SKM-1 treated with dmso at 0.1 percent for 144 hours (cell line): Measurements from ENCODE around the gene SSX2IP.
"Not testable (repeated sequence)": the region's sequence is repeated elsewhere in the genome, so short reads cannot be mapped to it uniquely, and the experiment has no call there.

Source experiments
- DNase-seq: peaks from one replicate; lab custom pipeline; 2025; ENCODE audit not compliant: unreplicated experiment; lab: John Stamatoyannopoulos, UW

Gene SSX2IP

DNA sequence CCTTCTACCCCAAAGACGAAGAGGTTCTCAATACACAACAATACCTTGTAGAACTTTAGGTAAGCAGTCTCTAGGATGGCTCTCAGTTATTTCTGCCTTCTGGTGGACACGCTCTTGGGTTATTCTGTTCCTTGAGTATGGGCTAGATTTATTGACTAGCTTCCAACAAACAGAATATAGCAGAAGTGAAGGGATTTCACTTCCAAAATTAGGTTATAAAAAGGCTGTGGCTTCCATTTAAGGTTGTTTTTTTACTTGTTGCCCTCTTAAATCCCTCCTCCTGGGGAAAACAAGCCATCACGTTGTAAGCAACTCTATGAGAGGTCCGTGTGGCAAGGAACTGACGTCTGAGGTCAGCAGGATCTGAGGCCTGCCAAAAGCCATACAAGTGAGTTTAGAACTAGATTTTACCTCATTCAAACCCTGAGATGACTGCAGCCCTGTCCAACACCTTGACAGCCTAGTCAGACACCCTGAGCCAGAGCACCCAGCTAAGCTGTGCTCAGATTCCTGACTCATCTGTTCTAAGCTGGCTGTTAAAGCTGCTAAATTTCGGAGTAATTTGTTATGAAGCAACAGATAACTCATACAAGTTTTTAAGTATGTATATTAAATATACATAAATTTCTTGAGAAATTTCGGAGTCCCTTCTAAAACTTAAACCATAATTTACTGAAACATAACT is 12.7 kb downstream of the SSX2IP start:
- DNase-seq = no peak

DNA sequence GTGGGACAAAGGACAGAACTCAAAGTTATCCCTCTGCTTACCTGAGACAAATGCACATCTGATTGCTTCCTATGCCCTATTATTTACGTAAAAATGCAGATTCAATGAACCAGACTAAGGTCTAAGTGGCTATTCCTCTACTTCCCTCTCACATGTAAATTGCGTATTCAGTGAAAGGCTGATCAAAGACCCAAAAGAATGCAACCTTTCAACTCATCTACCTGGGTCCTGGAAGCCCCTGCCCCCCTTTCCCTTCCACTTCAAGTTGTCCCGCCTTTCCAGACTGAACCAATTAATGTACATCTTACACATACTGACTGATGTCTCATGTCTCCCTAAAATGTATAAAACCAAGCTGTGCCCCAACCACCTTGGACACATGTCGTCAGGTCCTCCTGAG is 14.6 kb downstream of the SSX2IP start:
- DNase-seq = no peak

DNA sequence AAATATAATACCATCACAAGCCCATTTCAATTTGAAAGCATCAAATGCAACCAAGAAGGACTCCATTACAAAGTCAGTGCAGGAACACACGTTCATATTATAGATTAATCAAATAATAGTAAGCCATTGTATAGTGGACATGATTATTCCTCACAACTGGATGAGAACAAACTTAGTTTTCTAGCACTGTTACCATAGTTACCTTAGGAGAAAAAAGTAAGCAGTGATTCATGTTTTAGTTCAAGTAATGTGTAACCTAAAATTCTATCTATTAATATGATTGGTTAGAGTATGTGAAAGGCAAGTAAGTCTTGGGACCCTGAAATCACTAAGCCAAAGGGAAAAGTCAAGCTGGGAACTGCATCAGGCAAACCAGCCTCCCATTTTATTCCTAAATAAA is 15.2 kb downstream of the SSX2IP start:
- DNase-seq = no peak

DNA sequence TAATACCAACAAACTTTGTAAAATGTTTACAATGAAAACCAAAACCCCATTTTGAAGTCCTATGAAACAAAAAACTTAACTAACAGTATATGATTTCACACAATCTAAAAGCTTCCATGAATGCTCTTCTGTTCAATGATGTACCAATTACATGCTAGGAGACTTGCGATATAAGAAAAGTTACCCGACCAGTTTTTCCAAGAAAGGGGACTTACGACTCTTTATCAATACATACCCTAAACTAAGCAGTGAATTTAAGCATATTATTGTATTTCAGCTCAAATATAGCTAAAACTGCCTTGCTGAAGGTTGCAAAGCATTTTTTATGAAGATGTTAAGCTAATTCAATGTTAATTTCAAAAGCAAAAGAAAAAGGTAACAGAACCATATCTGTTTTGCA is 15.6 kb downstream of the SSX2IP start:
- no peak for DNase-seq

DNA sequence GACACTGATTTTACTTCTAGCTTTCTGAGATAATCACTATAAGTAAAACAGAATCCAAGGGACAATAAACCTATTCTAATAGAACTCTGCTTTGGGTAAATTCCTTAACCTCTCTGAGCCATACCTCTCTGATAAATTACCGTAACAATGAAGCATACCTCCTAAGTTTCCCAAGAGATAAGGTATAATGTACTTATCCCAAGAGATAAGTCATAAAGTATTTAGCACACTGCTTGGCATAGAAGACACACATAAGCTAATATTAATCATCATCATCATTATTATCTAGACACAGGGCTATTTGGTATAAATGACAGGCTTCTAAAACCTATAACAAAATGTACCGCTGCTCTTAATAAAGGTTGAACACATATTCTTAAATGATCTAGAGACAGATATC is 16.2 kb downstream of the SSX2IP start:
- DNase-seq = no peak

DNA sequence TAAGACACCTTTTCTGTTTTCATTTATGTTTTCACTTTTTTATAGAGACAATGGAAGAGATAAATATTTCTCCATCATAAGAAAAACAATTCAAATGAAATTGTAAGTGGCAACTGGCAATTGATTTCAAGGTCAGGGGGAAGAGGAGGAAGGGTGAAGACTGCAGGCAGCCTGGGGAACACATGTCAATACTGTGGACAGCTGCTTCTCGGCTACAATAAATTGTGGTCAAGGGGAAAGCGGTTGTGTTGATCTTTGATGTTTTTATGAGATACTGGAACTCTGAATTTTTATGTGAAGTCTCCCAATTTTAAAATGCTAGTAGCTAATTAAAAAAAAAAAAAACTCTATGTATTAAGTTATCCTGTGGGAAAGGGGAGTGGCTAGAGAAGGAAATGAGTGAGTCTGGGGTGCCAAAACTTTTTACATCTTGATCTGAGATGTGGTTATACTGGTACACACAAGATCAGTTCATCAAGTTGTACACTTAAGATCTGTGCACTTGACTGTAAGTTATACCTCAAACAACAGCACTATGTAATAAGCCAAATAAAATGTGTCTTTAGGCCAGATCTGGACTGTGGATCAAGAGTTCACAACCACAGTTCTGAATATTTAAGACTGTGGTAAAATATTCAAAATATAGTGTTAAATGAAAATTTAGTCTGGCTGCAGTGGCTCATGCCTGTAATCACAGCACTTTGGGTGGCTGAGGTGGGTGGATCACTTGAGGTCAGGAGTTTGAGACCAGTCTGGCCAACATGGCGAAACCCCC is 18.0 kb downstream of the SSX2IP start:
- DNase-seq = no peak

DNA sequence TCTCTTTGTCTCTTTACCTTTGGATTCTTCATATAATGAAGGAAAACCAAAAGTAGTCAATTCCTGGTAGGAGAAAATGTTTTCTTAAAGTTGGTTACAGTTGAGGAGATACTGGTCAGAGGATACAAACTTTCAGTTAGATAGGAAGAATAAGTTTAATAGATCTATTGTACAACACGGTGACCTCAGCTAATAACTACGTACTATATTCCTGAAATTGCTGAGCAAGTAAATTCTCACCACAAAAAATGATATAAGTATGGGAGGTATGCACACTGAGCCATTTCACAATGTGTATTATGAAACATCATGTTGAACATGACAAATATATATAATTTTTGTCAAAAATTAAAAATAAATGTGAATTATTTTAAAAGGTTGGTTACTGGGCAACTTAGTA is 20.4 kb downstream of the SSX2IP start:
- no peak for DNase-seq

DNA sequence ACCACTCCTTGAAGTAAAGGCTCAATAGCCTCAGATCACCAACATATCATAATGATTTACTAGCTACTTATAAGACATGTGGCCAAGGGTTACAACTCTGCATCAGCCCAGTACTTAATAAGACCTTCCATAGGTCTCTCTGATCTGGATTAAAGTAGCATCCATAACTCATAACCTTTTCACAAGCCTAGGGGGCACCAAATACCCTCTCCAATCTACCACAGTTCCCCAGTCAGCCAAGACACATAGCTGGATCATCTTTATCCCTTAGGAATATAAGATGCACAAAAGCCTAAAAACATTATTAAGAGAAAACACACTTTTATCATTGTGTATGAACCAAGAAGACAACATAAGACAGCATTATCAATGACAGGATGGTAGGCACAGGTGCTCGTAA is 22.1 kb downstream of the SSX2IP start:
- DNase-seq = no peak

DNA sequence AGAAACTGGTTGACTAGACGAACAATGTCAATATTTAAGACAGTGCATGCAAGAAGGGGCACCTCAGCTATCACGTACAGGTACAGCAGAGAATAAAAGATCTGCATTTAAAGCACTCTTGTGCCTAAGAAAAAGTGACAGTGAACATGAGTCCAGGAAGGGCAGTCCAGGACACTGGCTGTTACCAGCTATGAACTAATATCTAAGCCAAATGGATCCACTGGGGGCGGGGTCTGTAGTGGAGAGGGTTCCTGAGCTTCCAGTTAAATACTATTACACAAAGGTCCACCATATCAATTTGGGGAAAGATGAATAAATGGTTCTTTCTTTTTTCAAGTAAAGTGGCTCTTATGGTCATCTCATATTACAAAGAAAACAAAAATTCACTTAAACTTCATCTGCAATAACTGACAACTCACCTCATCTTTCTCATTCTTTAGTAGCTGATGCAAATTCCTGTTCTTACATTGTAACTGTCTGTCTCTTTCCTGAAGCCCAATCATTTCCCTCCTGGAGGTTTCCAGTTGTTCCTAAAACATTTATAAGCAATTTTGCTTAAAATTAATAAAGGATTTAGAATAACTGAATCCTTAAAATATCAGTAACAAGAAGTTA is 24.5 kb downstream of the SSX2IP start:
- no peak for DNase-seq

DNA sequence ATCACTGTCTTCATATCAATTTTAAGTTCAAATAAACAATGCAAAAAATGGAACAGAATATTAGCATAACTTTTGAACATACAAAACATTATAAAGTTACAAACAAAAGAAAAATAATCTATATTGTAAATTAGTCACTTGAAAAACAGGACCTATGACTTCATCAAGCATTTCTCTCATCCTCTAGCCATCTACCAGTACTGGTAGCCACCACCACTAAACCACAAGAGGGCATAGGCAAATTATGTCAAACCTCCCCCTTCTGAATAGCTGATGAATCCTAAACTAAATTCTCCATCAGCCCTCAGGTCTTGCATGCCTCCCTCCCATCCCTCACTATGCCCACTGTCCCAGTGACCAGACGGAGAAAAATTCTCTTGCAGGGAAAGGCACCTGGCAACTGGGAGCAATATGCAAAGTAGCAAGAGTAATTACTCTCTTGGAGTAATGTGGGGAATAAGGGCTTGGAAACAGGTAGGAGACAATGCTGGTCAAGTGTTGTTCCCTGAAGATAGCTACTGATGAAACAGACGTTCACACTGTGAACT is 37.1 kb downstream of the SSX2IP start:
- no peak for DNase-seq

DNA sequence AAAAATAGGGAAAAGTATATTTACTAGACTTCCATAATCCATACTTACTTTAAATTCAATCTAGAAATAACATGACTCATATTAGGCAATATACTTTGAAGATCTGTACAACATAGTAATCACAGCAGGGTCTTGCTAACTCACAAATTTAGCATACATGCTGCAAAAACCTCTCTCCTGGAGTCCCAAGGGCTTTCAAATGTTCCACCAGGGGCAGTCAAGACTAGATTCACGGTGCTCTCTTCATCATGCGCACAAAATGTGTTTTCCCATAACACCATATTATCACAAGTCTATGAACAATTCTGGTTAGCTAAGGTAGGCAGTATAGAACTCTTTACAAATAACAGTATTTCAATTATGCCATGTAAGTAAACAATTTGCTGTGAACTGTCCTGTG is 45.8 kb downstream of the SSX2IP start:
- no peak for DNase-seq

DNA sequence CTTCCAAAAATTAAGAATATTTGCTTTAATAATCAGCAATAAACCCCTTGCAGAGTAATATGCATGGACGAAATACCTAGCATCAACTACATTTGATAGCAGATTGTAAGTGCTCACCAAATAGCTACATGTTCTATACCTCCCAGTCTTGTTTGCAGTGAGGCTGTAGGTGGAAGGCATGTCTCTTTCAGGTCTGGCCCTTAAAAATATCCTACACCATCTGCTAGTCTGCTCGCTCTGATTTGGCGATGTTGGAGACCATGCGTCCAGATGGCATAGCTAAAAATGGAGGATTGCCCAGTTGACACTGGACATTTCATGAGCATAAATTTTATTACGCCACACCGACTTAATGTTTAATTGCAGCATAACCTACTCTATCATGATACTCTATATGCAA is 47.1 kb downstream of the SSX2IP start:
- no peak for DNase-seq

DNA sequence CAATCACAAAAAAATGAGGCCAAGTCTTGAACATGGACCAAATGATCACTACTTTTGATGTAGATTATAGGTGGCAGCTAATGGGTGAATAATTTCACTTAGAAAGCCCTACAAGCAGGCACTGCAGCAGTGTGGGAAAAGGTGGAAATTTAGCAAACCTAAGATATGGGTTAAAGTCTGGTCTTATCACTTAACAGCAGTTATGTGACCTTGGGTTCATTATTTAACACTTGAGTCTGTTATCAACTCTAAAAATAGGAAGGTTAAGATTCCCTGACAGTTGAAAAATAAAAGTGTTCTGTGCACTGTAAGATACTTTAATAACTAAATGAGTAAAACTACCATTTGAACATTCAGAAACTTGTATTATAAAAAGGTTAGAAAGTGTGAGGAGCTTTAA is 47.5 kb downstream of the SSX2IP start:
- DNase-seq = no peak

DNA sequence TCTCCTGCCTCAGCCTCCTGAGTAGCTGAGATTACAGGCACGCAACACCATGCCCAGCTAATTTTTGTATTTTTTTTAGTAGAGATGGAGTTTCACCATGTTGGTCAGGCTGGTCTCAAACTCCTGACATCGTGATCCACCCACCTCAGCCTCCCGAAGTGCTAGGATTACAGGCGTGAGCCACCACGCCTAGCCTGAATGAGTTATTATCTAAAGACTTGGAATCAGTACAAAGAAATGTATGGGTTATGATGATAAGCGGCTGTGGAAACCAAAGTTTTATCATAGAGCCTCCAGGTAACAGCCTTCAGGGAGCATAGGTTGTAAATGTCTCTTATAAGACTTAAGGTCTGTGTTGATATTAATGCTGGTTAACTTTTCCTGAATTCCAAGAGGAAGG is 50.5 kb downstream of the SSX2IP start:
- not testable (repeated sequence) for DNase-seq

DNA sequence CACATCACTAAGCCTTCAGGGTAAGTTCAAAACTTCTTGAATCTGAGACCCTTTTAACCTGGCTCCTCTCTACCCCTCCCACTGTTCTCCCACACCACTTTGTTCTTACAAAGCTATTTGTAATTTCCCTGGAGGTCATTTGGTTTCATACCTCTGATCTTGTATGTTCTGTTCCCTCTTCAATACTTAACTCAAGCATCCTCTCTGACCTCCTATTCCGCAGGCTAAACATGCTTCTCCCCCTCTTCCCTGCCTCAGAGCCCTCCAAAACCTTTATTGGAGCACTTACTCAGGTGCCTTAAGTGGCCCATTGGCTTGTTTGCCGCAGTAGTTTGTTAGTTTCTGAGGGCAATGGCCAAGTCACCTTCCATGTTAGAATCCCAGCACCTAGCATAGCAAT is 54.8 kb downstream of the SSX2IP start:
- DNase-seq = no peak

DNA sequence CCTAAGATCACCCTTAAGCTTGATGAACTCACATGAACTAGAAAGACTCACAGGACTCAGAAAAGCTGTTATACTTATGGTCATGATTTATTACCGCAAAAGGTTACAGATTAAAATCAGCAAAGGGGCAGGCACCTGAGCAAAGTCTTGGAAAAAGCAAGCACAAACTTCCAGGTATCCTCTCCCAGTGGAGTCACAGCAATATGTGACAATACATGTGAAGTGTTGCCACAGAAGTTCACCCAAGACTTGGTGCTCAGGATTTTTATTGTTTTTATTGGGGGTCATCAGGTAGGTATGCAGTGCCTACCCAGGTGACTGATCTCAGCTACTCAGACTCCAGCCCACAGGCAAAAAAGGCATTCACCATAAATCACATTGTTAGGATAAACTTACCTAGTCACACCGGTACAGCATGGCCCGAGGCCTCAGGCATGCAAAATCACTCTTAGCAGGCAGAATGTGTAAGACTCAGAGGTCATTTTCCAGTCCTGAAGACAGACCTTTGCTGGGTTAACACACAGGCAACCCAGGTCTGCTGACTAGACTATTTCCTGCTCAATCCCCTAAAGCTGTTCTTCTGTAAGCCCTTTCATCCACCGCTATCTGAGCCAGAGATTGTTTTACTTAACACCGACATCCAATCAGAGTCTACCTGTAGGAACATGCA is 55.6 kb downstream of the SSX2IP start:
- DNase-seq = no peak

DNA sequence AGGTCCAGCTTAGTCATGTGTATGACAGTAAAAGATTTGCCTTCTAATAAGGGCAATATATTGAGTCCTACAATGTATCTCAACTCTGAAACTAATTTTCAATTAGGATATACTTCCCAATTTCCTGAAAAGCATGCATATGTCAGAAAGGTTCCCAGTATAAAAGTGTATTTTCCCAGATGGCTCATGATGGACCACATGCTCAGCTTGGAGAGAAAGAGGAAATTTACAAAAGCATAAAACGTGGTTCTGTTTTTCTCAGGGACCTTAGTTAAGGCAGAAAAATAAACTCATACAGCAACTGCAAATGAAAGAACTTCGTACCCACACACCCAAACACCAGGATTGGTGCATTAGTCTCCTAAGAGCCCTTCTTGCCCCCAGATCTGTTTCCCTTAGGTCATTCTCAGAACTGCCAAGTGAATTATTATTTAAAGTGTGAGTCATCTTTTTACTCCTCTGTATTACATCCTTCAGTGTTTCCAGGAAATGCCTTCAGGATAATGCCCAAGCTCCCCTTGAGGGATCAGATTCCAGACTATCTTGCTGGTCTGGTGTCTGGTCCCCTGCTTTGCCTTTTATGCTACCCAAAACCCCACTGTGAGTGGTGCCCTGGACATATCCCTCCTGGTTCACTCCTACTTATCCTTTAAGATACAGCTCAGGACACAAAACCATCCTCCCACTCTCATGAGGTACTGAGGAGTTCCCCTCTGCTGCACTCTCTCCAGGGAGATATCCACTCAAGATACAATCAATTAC is 57.4 kb downstream of the SSX2IP start:
- DNase-seq = no peak

DNA sequence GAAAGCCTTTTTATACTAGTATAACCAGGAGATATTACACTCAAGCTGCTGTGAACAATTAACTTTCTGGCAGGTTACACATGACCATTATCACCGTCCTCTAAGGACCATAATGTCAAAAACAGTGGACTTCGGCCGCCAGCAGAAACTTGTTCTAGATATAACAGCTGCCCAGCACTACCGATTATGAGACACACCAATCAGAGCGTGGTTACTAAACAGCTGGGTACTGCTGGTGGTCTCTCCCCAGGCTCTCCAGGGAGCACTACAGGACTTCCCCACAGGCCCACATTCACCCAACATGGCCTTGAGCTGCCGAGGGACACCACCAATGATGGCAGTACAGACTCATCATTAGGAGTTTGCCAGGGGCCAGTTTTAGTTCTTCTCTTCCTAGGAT is 58.1 kb downstream of the SSX2IP start:
- DNase-seq = no peak

DNA sequence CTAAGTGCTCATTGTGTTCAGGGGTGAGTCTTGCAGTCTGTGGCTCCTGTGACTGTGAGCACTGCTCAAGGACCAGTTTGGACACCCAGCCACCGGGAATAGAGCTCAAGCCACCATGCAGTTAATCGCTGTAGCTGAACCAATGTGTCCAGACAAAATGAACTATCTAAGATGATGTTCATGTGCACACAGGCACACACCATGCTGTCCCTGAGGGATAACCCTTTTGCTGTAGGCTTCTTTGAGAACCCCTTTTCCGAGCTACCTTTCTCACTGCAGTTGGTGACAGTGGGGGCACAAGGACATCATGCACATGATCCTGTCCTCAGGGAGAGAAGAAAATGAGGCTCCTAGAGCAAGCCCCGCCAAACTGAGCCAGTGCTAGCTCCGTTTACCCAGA is 65.4 kb downstream of the SSX2IP start:
- no peak for DNase-seq

DNA sequence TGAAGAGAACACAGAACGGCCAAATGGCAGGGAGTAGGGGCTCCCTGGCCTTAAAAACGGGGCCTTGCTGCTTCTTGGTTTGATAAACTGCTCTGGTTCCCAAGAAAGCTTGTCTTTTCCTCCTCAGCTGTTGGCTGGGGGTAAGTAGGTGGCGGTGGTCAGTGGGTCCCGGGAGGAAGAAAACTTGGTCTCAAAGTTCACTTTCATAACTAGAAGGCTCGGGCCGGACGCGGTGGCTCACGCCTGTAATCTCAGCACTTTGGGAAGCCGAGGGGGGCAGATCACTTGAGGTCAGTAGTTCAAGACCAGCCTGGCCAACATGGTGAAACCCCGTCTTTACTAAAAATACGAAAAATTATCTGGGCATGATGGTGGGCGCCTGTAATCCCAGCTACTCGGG is 68.7 kb downstream of the SSX2IP start:
- no peak for DNase-seq
